Measurements from ENCODE around the gene JUNB.

The JUNB gene

GRCh38 chr19:12791345-12792050, at the start of gene JUNB:
Gene JUNB (plus strand): TSS chr19:12791486. CDS start chr19:12791772, 286 bp downstream.
- Histone ChIP-seq H3K27ac (ENCODE audit: poor library complexity, severe bottlenecking) (peak within 1 kb of the TSS; percentile 99), H3K36me3 (ENCODE audit: low read depth) (peaks cover 16% of the 10 kb centered on the region), H3K27me3 (ENCODE audit: insufficient read depth, poor library complexity, severe bottlenecking) (no peaks in the 10 kb centered on the region), H3K9me3 (ENCODE audit: severe bottlenecking) (no peaks in the 10 kb centered on the region), H3K4me3 (ENCODE audit: severe bottlenecking) (peak within 1 kb of the TSS; percentile 81), H3K4me1 (ENCODE audit: insufficient read depth, poor library complexity, severe bottlenecking) (peaks cover 37% of the 10 kb centered on the region)
- peak; percentile 94 for DNase-seq (ENCODE audit: low spot score)
- peak; percentile 40 for ATAC-seq (ENCODE audit: low read depth)
- no peak for TF ChIP-seq CTCF (IDR thresholded peaks at IDR 0.05; ENCODE audit: poor library complexity, severe bottlenecking)

- ATAC-seq (ENCODE audit: low read depth): no peak
- Histone ChIP-seq H3K9me3 (ENCODE audit: severe bottlenecking) (no peaks in the 10 kb centered on the region), H3K36me3 (ENCODE audit: low read depth) (peaks cover 28% of the 10 kb centered on the region), H3K27me3 (ENCODE audit: insufficient read depth, poor library complexity, severe bottlenecking) (no peaks in the 10 kb centered on the region), H3K4me1 (ENCODE audit: insufficient read depth, poor library complexity, severe bottlenecking) (peaks cover 10% of the 10 kb centered on the region), H3K27ac (ENCODE audit: poor library complexity, severe bottlenecking) (no peak overlapping the region), H3K4me3 (ENCODE audit: severe bottlenecking) (no peak overlapping the region)
- no peak for TF ChIP-seq CTCF (IDR thresholded peaks at IDR 0.05; ENCODE audit: poor library complexity, severe bottlenecking)
- DNase-seq (ENCODE audit: low spot score): no peak
Measured at GRCh38 chr19:12745166-12745897, 46.0 kb upstream of the JUNB start.

DNA sequence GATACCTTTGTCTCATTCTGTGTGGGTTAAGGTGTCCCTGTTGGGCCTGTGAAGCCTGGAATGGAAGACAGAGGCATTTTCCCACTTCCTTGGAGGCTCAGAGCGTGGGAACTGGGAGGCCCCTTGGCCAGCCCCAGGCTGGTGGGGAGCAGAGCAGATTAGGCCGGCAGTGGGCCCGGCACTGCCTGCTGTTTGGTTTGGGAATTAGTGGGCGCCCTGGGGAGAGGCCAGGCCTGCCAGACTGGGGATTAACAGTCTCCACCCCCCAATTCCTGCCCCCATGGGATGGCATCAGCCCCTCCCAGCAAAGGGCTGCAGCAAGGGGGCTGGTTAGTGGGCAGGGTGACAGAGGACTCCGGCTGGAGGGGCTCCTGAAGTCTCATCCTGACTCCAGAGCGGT, 42.8 kb upstream of the JUNB start:
- Histone ChIP-seq H3K4me3 (ENCODE audit: severe bottlenecking) (no peak overlapping the region), H3K36me3 (ENCODE audit: low read depth) (peaks cover 21% of the 10 kb centered on the region), H3K27me3 (ENCODE audit: insufficient read depth, poor library complexity, severe bottlenecking) (no peaks in the 10 kb centered on the region), H3K27ac (ENCODE audit: poor library complexity, severe bottlenecking) (no peak overlapping the region), H3K9me3 (ENCODE audit: severe bottlenecking) (no peaks in the 10 kb centered on the region), H3K4me1 (ENCODE audit: insufficient read depth, poor library complexity, severe bottlenecking) (peaks cover 15% of the 10 kb centered on the region)
- no peak for DNase-seq (ENCODE audit: low spot score)
- TF ChIP-seq CTCF (IDR thresholded peaks at IDR 0.05; ENCODE audit: poor library complexity, severe bottlenecking): no peak
- ATAC-seq (ENCODE audit: low read depth): no peak

DNA sequence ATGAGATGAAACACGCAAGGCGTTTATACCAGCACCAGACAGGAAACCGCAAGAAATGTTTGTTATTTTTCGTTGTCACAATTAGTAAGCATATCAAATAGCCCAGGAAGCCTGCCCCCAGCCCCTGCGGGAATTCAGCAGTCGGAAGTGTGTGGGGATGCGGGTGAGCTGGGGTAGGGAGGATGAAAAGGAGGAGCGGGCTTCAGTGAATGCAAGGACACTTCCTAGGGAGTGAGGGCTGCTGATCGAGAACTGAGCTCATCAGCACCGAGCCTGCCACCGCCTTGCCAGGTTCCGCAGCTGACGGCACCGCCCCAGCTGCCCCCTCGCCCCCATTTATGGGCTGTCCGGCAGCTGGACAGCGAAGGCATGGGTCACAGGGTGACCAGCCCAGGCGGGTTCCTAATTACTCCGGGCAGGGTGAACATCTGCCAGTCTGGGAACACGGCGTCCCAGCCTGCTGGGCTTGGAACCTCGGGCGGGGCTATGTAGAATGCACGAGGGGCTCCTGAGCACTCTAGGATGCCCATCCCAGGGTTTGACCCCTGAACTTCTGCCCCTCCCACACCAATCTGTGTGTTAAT, 41.3 kb upstream of the JUNB start:
- TF ChIP-seq CTCF (IDR thresholded peaks at IDR 0.05; ENCODE audit: poor library complexity, severe bottlenecking): no peak
- H3K36me3 ChIP-seq (ENCODE audit: low read depth): peaks cover 19% of the 10 kb centered on the region
- H3K4me3 ChIP-seq (ENCODE audit: severe bottlenecking): no peak overlapping the region
- ATAC-seq (ENCODE audit: low read depth): peak; percentile 56
- peak overlapping the region; percentile 9 for H3K27ac ChIP-seq (ENCODE audit: poor library complexity, severe bottlenecking)
- H3K27me3 ChIP-seq (ENCODE audit: insufficient read depth, poor library complexity, severe bottlenecking): no peaks in the 10 kb centered on the region
- no peak for DNase-seq (ENCODE audit: low spot score)
- no peaks in the 10 kb centered on the region for H3K9me3 ChIP-seq (ENCODE audit: severe bottlenecking)
- peaks cover 15% of the 10 kb centered on the region for H3K4me1 ChIP-seq (ENCODE audit: insufficient read depth, poor library complexity, severe bottlenecking)
